DMS153 treated with DMSO at 0.1 percent for 48 hours (cell line): ENCODE data around the gene FNDC3B.

ENCODE experiments used
- DNase-seq: peaks from one replicate; lab custom pipeline; 2025; ENCODE audit not compliant: unreplicated experiment; lab: John Stamatoyannopoulos, UW

FNDC3B gene

DNA sequence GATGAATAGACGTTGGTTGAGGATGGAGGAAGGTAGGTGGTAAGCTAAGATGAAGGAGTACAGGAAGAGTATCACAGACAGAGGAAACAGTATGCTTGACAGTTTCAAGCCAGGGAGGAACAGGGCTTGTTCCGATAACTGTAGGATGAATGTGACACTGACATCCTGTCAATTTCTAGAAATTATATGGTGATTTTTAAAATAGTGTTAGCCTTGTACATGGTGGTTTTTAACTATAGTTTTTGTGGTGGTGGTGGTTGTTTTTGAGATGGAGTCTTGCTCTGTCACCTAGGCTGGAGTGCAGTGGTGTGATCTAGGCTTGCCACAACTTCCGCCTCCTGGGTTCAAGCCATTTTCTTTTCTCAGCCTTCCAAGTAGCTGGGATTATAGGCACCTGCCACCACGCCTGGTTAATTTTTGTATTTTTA is 92.8 kb downstream of the FNDC3B start:
- DNase-seq, result no peak

DNA sequence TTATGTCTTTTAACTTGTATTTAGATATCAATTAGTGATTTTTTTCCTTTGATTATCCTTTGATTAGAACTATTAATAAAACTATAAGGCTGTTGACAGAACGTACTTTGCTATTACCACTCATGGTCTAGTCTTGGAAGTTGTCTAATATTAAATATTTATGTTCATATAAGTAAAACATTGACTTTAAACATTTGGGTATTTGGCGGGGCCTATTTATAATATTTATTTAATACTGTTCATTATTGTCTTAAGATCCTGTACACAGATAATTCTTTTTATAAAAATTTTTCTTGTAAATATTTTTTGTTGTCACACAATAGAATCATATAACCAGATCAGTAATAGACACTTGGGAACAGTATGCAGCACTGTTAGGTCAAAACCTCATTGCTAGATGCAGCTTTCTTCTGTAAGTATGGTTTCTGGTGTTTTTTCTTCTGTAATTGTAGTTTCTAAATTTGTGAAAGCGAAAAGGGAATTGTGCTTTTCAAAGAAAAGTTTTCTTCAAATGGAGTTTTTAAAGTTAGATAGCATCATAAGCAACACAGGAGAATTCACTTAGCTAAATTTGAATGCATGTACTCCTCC is 93.4 kb downstream of the FNDC3B start:
- no peak for DNase-seq

DNA sequence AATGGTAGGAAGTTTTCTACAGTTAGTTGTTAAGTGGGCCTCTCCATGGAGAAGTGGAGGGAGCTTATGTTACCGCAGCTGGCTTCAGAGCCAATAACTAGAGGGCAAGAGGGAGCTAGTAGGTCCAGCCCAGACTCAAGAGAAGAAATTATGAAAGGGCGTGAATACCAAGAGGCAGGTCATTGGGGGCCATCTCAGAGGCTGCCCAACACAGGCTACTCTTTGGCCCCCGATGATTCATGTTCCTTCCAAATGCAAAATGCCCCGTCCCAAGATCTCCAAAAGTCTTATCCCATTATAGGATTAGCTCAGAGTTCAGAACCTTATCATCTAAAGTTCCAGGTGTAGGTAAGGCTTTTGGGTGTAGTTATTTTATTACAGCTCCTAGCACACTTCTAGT is 94.5 kb downstream of the FNDC3B start:
- no peak for DNase-seq

DNA sequence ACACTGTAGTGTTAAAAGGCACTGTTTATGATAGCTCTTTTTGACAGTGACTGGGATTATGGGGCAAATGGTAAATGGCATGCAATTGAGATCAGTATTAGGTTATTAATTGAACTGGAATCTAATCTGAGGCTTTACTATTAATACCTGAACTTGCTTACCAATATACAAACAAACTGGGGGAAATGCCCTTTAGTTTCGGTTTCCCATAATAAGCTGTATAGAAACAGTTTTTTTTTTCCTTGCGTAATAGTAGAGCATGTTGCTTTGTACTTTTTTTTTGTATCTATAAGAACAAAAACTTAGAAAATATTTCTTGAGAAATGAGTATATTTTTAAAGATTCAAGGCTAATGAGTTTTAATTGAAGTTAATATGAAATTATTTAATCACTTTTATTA is 95.0 kb downstream of the FNDC3B start:
- DNase-seq, result no peak

DNA sequence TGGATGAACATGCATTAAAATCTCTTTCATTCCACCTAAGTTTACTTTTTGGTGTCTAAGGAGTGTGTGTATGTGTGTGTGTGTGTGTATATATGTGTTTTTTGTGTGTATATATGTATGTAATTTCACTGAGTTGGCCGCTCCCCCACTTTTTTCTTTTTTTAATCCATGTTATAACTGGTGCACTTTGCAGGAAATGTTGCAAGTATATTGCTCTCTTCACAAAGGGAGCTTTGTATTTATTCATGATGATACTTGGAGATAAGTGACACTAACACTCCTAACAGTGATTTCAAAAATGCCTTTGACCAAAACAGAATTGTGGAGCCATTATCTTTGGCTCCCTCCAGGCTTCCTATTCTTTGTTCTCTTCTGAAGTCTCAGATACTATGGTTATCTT is 95.8 kb downstream of the FNDC3B start:
- no peak for DNase-seq

DNA sequence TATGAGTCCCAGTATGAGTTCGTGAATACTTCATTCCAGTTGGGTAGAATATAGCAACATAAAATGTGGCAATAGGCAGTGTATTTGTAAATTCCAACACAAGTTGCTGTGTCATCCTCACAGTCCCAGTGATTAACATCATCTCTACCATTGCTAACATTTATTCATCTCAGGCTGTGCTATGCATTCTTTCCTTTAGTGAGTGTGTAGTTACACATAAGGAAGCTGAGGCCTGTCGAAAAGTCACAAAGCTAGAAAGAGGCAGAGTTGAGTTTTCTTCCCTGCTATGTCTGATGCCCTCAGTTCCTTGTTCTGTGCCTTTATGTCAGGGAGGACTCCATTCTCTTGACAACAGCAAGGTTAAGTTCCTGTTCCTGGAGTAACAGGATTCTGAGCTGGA is 96.4 kb downstream of the FNDC3B start:
- DNase-seq, result no peak

DNA sequence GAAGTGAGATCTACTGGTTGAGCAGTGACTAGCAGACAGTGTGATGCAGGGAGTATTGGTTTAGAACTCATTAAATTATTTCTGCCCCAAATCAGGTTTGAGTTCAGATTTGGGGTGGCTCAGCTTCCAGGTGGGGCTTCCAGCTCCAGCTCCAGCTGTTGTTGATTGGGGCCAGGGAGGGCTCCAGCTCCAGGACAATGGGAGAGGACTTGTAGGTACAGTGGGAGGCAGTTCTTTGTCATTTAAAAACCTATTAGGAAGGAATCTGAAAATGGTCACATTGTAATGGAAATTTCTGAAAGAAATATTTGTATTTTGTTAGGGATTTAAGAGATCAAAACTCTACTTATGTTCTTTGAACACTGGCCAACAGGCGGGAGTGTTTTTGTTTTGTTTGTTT is 97.0 kb downstream of the FNDC3B start:
- no peak for DNase-seq

DNA sequence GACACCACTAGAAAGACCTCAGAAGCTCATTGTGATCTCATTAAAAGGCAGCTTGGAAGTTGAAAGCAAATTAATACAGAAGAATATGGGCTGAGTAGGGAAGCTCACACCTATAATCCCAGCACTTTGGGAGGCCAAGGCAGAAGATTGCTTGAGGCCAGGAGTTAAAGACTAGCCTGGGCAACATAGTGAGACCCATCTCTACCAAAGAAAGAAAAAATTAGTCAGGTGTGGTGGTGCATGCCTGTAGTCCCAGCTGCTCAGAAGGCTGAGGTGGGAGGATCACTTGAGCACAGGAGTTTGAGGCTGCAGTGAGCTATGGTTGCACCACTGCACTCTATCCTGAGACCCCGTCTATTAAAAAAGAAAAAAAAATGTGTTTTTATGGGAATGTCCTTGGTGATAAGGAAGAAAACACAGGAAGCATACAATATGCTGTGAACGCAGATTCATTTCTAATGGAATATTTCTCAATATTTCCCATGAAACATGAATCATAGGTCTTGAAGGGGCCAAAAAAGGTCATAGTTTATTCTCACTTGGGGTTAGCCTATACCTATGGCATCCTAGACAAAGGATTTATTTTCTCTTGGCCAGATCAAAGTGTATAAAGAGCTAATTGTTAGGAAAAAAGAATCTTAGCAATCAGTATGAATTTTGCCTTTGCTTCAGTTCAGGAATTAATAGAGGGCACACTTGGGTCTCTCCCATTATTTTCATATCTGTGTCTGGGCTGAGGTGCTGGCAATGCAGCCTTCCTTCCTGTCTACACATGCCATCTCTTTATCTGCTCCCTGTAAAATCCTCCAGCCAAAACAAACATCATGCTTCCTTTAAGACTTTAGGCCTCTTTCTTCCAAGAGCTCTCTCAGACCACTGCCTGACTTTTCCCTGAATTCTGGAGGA is 98.2 kb downstream of the FNDC3B start:
- no peak for DNase-seq

DNA sequence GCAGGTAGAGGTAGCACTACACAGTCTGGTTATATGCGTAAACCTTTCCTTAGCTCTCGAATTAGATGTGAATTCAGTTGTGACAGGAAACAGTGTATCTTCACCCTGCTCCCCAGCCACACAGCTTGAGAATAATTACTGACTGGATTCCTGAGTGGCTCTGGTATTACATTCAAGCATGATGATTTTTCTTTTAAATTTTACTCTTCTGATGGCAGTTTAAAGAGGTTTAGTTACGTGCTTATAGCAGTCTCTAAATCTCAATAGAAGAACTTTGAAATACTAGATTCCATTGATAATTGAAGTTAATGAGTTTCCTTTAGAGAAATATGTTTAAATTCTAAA is 98.8 kb downstream of the FNDC3B start:
- DNase-seq, result peak; percentile 19

DNA sequence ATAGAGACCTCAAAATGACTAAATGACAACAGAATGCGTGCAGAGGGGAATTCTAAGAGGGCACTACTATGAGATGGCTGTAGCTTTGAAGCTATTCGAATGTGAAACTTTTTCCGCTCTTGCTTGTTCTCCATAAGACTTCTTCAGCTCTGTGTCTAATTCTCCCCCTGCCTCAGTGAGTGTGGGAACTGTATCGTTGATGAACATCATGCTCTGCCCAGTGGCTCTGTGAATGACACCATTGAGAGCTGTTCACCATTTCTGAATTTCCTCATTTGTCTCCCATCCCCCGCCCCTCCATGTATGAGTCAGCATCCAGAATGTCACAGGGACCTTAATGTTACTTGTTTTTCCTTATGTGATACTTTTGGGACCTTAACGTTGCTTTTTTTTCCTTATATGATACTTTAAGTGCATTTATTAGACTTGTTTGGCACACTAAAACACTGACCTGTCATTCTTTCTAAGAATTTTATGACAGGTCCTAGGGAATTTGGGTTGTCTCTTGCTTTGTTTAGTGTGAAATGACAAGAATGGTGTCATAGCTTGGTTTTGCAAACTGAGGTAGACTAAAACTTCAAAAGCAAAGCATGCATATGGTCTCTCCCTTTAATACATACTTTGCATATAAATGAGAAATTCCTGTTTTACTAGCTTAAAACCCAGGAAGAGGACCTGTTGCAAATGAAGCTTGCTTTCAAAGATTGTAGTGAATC is 99.6 kb downstream of the FNDC3B start:
- no peak for DNase-seq

DNA sequence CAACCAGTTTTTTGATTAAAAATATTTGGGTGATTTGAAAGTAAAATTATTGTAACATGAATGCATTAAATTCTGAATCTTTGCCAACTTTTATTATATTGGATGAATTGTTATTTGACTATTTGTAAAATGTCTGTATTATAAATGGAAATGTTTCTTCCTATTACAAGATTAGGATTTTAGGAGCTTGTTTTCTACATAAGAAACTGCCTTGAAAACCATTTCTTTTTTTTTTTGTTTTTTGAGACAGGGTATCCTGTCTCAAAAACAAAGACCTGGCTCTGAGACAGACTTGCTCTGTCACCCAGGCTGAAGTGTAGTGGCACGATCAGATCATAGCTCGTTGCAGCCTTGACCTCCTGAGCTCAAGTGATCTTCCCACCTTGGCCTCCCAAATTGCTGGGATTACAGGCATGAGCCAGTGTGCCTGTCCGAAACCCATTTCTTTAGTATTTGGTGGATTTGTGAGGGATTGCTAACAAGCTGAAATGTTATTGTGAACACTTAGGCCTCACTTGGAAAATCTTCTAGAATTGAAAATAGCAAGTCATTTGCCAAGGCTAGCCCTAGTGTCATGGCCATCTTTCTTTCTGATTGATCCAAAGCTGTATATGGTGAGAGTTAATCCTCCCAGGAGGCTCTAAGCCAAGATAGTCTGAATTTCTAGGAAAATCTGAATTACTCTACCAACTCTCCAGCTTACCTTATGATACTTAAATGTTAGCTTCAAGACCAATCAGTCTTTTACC is 100.3 kb downstream of the FNDC3B start:
- no peak for DNase-seq

DNA sequence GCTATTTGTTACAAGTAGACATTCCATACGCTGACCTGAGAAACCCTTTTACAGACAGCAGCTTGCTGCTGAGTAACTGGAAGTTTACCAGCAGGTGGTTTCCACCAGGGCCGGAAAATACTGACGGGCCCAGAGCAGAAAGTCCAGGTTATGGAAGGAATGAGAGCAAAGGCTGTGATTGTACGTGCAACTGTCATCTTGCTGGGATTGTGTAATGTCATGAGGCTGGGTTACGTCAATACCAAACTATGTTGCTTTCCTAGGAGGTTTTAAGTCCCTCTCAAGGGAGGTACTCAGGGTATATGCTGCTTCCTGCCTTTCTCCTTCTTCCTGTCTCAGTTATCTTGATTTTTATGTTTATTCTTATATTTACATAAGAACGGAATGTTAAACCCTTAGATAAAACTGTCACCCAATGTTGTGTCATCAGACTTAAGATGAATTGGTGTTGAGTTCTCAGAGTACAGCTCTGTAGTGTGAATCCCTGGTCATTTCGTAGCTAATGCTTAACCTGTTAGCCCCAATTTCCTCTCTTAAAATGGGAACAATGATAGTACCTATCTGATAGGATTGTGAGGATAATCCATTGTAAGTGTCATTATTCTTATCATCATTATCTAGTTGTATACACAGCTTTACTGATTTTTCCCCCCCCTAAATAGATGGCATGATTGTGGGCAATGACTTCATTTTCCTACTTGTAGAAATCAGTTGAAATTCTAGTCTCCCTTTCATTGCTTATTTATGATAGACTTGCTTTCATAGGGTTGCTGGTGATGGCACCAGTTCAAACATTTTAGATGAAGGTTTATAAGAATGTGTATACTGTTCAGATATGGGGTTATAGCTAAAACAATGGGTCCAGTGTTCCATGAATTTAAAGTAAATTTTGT is 101.4 kb downstream of the FNDC3B start:
- DNase-seq, result no peak

DNA sequence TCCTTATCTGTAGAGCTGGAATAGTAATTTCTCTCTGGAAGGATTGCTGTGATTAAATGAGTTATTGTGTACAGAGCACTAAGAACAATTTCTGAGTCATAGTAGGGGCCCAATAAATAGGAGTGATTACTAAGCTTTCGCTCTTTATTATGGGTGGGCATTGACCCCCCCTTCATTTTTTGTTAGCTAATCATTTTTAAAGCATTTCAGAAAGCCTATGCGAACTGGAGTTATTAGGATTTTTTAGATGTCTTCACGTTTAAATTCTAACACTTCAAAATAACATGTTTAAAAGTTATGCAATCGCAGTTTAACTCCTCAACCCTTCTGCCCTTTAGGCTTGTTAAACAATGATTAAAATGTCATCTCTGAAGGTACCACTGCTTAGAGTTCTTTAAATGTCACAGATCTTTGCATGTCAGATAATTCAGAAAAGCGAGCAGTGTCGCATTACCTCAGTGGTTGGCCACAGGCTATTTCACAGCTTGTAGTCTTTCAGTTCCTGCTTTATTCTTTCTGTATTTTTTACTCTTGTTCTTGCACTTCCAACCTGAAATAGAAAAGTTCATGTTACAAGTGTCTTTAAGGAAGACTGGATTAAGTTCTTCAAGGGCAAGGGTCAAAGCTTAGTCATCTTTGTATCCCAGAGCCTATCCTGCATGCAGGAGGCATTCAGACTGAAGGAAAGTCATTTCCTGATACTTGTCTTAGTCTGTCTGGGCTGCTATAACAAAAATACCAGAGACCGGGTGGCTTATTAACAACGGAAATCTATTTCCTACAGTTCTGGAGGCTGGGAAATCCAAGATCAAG is 102.9 kb downstream of the FNDC3B start:
- no peak for DNase-seq

DNA sequence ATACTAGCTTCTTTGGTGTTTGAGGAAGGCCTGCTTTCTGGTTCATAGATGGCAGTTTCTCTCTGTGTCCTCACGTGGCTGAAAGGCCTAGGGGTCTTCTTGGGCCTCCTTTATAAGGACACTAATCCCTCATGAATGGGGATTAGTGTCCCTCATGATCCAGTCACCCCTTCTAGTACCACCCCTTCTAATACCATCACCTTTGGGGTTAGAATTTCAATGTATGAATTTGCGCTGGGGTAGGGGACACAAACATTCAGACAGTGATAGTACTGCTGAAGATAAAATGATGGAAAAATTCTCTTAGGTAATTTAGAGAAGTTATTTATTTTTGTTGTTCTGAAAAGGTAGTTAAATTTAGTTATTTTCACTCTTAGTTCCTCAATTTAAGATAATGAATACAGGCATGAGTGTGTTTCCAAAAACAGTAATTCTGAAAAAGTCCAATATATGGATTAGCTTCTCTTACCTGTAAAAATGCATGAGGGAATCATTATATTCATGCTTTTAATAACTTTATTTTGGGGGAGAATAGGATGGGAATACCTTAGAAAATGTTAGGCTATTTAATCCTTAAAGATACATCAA is 103.6 kb downstream of the FNDC3B start:
- DNase-seq, result no peak

DNA sequence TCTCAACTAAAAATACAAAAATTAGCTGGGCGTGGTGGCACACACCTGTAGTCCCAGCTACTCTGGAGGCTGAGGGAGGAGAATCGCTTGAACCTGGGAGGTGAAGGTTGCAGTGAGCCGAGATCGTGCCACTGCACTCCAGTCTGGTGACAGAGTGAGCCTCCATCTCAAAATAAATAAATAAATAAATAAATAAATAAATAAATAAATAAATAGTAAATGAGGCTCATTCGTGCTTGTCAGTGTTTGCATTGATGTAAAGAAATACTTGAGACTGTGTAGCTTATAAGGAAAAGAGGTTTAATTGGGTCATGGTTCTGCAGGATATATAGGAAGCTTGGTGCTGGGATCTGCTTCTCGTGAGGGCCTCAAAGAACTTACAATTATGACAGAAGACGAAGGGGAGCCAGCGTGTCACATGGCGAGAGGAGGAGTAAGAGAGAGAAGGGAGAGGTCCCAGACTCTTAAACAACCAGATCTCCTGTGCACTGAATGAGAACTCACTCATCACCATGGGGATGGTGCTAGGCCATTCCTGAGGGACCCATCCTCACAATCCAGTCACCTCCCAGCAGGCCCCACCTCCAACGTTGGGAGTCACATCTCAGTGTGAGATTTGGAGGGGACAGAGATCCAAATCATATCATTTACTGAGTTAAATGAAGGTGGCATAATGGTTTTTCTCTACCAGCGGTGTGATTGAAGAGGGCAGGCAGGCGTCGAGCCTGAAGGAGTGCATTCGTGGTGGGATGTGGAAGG is 104.5 kb downstream of the FNDC3B start:
- DNase-seq, result no peak

DNA sequence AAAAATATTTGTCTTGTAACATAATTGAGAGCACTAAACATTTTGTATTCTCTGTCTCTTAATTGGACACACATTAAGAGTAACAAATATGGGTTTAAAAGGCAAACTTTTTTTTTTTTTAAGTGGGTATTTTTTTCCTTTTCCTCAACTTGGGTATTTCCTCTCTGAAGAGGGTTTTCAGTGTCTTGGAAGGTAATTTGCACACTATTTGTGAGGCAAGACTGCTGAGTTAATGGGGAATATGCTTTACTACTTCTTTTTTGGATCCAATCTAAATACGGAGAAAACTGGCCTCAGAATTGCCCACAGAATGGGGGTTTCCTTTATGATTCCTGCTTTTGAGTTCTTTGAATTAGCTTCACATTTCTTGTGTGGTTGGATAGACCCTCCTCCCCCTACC is 105.2 kb downstream of the FNDC3B start:
- DNase-seq, result no peak

DNA sequence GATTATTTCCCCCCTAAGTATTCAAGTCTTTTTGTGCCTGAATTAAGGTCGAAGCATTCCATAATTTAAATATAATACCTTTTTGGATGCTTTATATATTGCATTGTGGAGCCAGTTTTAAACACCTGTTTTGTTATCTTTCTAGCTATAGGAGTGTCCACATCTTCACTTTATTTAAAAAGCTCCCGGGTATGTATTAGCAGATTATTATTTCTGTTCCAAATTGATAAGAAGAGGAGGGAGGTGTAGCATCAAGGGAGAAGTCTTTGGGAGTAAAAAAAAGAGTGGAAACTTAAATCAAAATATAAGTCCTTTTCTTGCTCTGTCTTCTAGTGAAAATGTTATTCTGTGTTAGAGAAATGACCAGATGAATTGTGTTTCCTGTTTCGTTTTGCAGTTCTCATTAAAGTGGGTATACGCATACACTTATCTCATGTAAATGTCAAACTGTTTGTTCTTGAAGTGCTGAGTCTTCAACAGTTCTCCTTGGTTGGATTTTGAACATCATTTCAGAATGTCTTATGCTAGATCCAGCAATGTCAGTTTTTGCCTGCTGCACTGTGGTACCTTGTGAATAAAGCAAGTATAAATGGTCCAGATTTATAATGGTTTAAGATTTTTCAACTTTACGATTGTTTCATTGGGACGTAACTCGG is 105.8 kb downstream of the FNDC3B start:
- DNase-seq, result no peak

DNA sequence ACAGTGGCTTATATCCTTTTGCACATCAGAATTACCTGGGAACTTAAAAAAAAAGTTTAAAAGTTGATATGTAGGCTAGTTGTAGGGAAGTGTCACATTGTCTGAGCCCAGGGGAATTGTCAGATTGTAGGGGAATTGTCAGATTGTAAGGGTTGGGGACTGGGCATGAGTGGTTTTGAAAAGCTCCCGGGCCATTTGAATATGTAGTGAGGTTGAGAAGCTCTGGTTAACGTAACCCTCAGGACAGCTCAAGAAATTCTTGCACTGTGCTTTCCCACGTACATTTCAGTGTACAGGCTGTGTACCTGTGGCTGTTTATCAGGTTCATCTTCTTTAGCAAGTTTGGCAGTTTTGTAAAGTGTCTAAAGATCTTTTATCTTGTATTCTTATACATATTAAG is 107.0 kb downstream of the FNDC3B start:
- DNase-seq, result no peak
